H1 (cell line): Measurements from ENCODE around the gene CPLX1. TPM values are rescaled to one million over a fixed set of nuclear protein-coding genes. Genes with fewer than 3 reads are reported as not detected.

Source experiments
- CTCF ChIA-PET: fragments of 300-600 bp; sonication (Branson Sonifier 250); formaldehyde crosslinking; loops from one replicate; lab custom pipeline; 2021; ENCODE audit not compliant: partially characterized antibody; lab: Charles Lee
- POLR2A ChIA-PET: fragments of 300-600 bp; sonication (Branson Sonifier 250); formaldehyde crosslinking; loops from one replicate; lab custom pipeline; 2021; ENCODE audit warnings: inconsistent platforms; ENCODE audit not compliant: partially characterized antibody; lab: Charles Lee
- DNase-seq, 2 experiments: peaks; one replicate each; pipeline versions ENCODE4 v3.0.0 to v3.0.0-alpha.2; 2010 to 2022; ENCODE audit warnings: low spot score in 2 of 2, low read depth in 1 of 2, mixed read lengths in 1 of 2
- FAIRE-seq: peaks from 2 replicates; lab custom pipeline; 2011; peaks lifted over from hg19 to GRCh38; lab: Jason Lieb, UNC
- H2AFZ ChIP-seq: 2 replicates; pipeline ENCODE4 v1.8.1; 2012; ENCODE audit warnings: low read length, inconsistent platforms
- H2AK5ac ChIP-seq: 2 replicates; pipeline ENCODE4 v1.6.1; 2013; ENCODE audit warnings: low read depth, low read length
- H2BK120ac ChIP-seq: replicated peaks from 2 replicates; pipeline ENCODE3; 2013; ENCODE audit warnings: low read depth, low read length, inconsistent platforms
- H2BK12ac ChIP-seq: 2 replicates; pipeline ENCODE4 v1.6.1; 2013; ENCODE audit warnings: low read depth, low read length
- H2BK15ac ChIP-seq: 2 replicates; pipeline ENCODE4 v1.6.1; 2013; ENCODE audit warnings: low read length
- H2BK20ac ChIP-seq: 2 replicates; pipeline ENCODE4 v1.6.1; 2013; ENCODE audit warnings: low read length
- H2BK5ac ChIP-seq: 2 replicates; pipeline ENCODE4 v1.6.1; 2013; ENCODE audit warnings: low read depth, low read length
- H3K14ac ChIP-seq: 2 replicates; pipeline ENCODE4 v1.6.1; 2013; ENCODE audit warnings: inconsistent platforms; ENCODE audit not compliant: insufficient read length
- H3K18ac ChIP-seq: 2 replicates; pipeline ENCODE4 v1.6.1; 2013; ENCODE audit warnings: low read length; ENCODE audit errors: extremely low read depth
- H3K23ac ChIP-seq: 2 replicates; pipeline ENCODE4 v1.6.1; 2013; ENCODE audit warnings: inconsistent platforms; ENCODE audit not compliant: insufficient read length
- H3K23me2 ChIP-seq: 2 replicates; pipeline ENCODE4 v1.6.1; 2013; ENCODE audit warnings: low read depth, low read length
- H3K27ac ChIP-seq: 2 replicates; pipeline ENCODE4 v1.6.1; 2011; ENCODE audit warnings: low read depth, low read length, inconsistent platforms
- H3K27me3 ChIP-seq, 4 experiments: replicated peaks in 1 of 4; 1 replicate in 1 of 4; 2 replicates in 3 of 4; pipeline versions ENCODE4 v1.6.1 to v1.8.1; 2011 to 2013; ENCODE audit warnings: low read length in 3 of 4, mild to moderate bottlenecking in 3 of 4, inconsistent platforms in 2 of 4, mixed read lengths in 2 of 4, moderate library complexity in 1 of 4; ENCODE audit not compliant: control insufficient read depth in 3 of 4, insufficient read depth in 3 of 4; ENCODE audit errors: extremely low read depth in 1 of 4
- H3K36me3 ChIP-seq, 4 experiments: 2 replicates each; pipeline versions ENCODE4 v1.6.1 to v1.8.1; 2011 to 2013; ENCODE audit warnings: mild to moderate bottlenecking in 4 of 4, low read length in 3 of 4, moderate library complexity in 2 of 4, control low read depth in 1 of 4, inconsistent platforms in 1 of 4; ENCODE audit not compliant: insufficient read depth in 4 of 4, control insufficient read depth in 2 of 4
- H3K4ac ChIP-seq: replicated peaks from 2 replicates; pipeline ENCODE3; 2013; ENCODE audit warnings: low read length, low read depth, mixed read lengths, inconsistent platforms; ENCODE audit not compliant: insufficient read length
- H3K4me1 ChIP-seq, 4 experiments: replicated peaks in 1 of 4; 1 replicate in 1 of 4; 2 replicates in 3 of 4; pipeline versions ENCODE4 v1.6.1 to v1.8.1; 2011 to 2013; ENCODE audit warnings: low read length in 3 of 4, inconsistent platforms in 2 of 4, mixed read lengths in 1 of 4; ENCODE audit not compliant: insufficient read depth in 4 of 4, control insufficient read depth in 3 of 4
- H3K4me2 ChIP-seq, 2 experiments: 2 replicates each; pipeline versions ENCODE4 v1.6.1 to v1.8.1; 2011 to 2013; ENCODE audit warnings: low read depth in 2 of 2, low read length in 2 of 2, control low read depth in 1 of 2, inconsistent platforms in 1 of 2, mild to moderate bottlenecking in 1 of 2; ENCODE audit not compliant: insufficient read depth in 1 of 2
- H3K4me3 ChIP-seq, 4 experiments: fragments of 200-600, 300-600 bp in 1 of 4; sonication (generic), shearing (Covaris generic), sonication (Bioruptor Twin) in 1 of 4; 2 replicates each; pipeline versions ENCODE4 v1.5.1 to v1.8.1; 2011 to 2016; ENCODE audit warnings: low read length in 4 of 4, low read depth in 3 of 4, control low read depth in 2 of 4, inconsistent platforms in 2 of 4, mild to moderate bottlenecking in 2 of 4, mixed read lengths in 1 of 4, moderate library complexity in 1 of 4; ENCODE audit not compliant: insufficient read depth in 2 of 4; ENCODE audit errors: extremely low read depth in 1 of 4
- H3K56ac ChIP-seq: replicated peaks from 2 replicates; pipeline ENCODE3; 2013; ENCODE audit warnings: low read depth, mild to moderate bottlenecking, mixed read lengths, low read length, inconsistent platforms; ENCODE audit not compliant: insufficient read length
- H3K79me1 ChIP-seq: 2 replicates; pipeline ENCODE4 v1.6.1; 2013; ENCODE audit warnings: low read depth, low read length, control low read depth
- H3K79me2 ChIP-seq, 2 experiments: 2 replicates each; pipeline versions ENCODE4 v1.6.1 to v1.8.1; 2012 to 2013; ENCODE audit warnings: low read length in 2 of 2, mild to moderate bottlenecking in 2 of 2, inconsistent platforms in 1 of 2; ENCODE audit not compliant: insufficient read depth in 2 of 2, control insufficient read depth in 1 of 2
- H3K9ac ChIP-seq, 4 experiments: replicated peaks in 1 of 4; 1 replicate in 1 of 4; 2 replicates in 3 of 4; pipeline versions ENCODE4 v1.6.1 to v1.8.1; 2011 to 2013; ENCODE audit warnings: low read depth in 3 of 4, low read length in 3 of 4, control low read depth in 2 of 4, mild to moderate bottlenecking in 2 of 4, moderate library complexity in 2 of 4, inconsistent platforms in 1 of 4; ENCODE audit errors: extremely low read depth in 1 of 4
- H3K9me3 ChIP-seq, 2 experiments: 2 replicates each; pipeline versions ENCODE4 v1.6.1 to v1.8.1; 2012 to 2013; ENCODE audit warnings: mild to moderate bottlenecking in 2 of 2, moderate library complexity in 2 of 2, control low read depth in 1 of 2, inconsistent platforms in 1 of 2, low read depth in 1 of 2, low read length in 1 of 2, mixed read lengths in 1 of 2; ENCODE audit not compliant: insufficient read depth in 2 of 2
- H4K20me1 ChIP-seq, 2 experiments: replicated peaks in 1 of 2; 2 replicates each; pipeline versions ENCODE3 to v1.8.1; 2011 to 2013; ENCODE audit warnings: inconsistent platforms in 2 of 2, low read length in 2 of 2, mild to moderate bottlenecking in 1 of 2; ENCODE audit not compliant: insufficient read depth in 2 of 2, control insufficient read depth in 1 of 2
- H4K5ac ChIP-seq: 2 replicates; pipeline ENCODE4 v1.6.1; 2013; ENCODE audit warnings: low read length, low read depth, mixed read lengths, inconsistent platforms; ENCODE audit not compliant: insufficient read length
- H4K8ac ChIP-seq: 2 replicates; pipeline ENCODE4 v1.8.0; 2013; ENCODE audit warnings: mild to moderate bottlenecking, moderate library complexity, low read length, inconsistent platforms; ENCODE audit not compliant: insufficient read depth; ENCODE audit errors: extremely low read depth
- H4K91ac ChIP-seq: replicated peaks from 2 replicates; pipeline ENCODE3; 2013; ENCODE audit warnings: low read length, mixed read lengths, inconsistent platforms; ENCODE audit not compliant: insufficient read length
- CEBPB ChIP-seq: IDR thresholded peaks from 2 replicates; pipeline ENCODE4 v1.6.1; 2012; ENCODE audit warnings: low read depth, low read length
- CHD1 ChIP-seq: IDR thresholded peaks from 2 replicates; pipeline ENCODE4 v1.6.1; 2012; ENCODE audit warnings: low read depth, low read length, improper control_type of control experiment
- EP300 ChIP-seq, 2 experiments: IDR thresholded peaks; 1 replicate in 1 of 2; 2 replicates in 1 of 2; pipeline ENCODE4 v1.6.1; 2011 to 2012; ENCODE audit warnings: low read depth in 2 of 2, low read length in 2 of 2, mild to moderate bottlenecking in 2 of 2, borderline replicate concordance in 1 of 2, inconsistent platforms in 1 of 2, moderate library complexity in 1 of 2
- KDM4A ChIP-seq: IDR thresholded peaks from one replicate; pipeline ENCODE4 v1.7.1; 2012; ENCODE audit warnings: low read depth, mild to moderate bottlenecking, moderate library complexity, low read length, inconsistent platforms; ENCODE audit not compliant: severe bottlenecking
- POLR2A ChIP-seq, 2 experiments: IDR thresholded peaks; 1 replicate in 1 of 2; 2 replicates in 1 of 2; pipeline ENCODE4 v1.6.1; 2011; ENCODE audit warnings: low read depth in 2 of 2, low read length in 2 of 2, mild to moderate bottlenecking in 2 of 2; ENCODE audit errors: control extremely low read depth in 1 of 2
- WGBS, 2 experiments: shearing (Covaris generic) in 1 of 2; methylation state at CpG; one replicate each; pipeline versions ENCODE4 v1.1.6 to v1.1.7; 2013 to 2015; ENCODE audit warnings: low lambda C conversion rate in 2 of 2, mixed read lengths in 2 of 2, inconsistent platforms in 1 of 2, low coverage in 1 of 2, missing lambda C conversion rate in 1 of 2; ENCODE audit not compliant: insufficient replicate concordance in 2 of 2, insufficient coverage in 1 of 2, insufficient read length in 1 of 2; ENCODE audit errors: extremely low coverage in 1 of 2, missing lambda C conversion rate in 1 of 2; 5-methylcytosine and 5-hydroxymethylcytosine counted together
- polyA plus RNA-seq, 7 experiments: library from polyadenylated mRNA; depleted of rRNA in 3 of 7; stranded (reverse) in 5 of 7; unstranded in 2 of 7; fragments of >200 nt in 5 of 7; fragments of 200-250 nt in 2 of 7; gene quantifications; 1 replicate in 5 of 7; 2 replicates in 1 of 7; 4 replicates in 1 of 7; pipeline versions ENCODE4 v1.2.1 to v1.2.3, GENCODE V29; 2011 to 2013; ENCODE audit warnings: missing spikeins in 2 of 7, mixed read lengths in 2 of 7
- total RNA-seq: library from RNA; stranded (reverse); fragmentation: NEBNext Ultra II Directional; extraction: Animal tissue kit (Norgen Biotek cat#: 25700); gene quantifications from 2 replicates; pipeline ENCODE4 v1.2.1, GENCODE V29; 2021

The CPLX1 gene
- total and polyA plus RNA-seq, 2 of the 8 experiments (the other 6 are each of a cell fraction or from before 2014, with no cell fraction given) = 0.32 to 0.56 TPM

DNA sequence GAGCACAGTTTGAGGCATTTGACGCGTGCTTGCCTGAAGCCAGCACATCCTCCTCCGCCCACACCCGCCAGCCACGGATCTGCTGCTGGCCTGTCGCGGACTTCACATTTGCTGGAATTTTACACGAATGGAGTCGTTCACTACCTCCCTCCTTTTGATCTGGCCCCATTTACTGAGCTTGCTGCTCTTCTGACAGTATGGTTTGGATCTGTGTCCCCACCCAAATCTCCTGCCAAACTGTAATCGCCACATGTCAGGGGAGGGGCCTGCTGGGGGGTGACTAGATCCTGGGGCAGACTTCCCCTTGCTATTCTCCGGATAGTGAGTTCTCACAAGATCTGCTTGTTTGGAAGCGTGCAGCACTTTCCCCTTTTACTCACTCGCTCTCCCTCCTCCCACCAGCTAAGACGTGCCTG lies 19.9 kb upstream of the CPLX1 start:
- FAIRE-seq = no peak
- no peak overlapping the region for H3K4me2 ChIP-seq
- no peak overlapping the region for H2BK20ac ChIP-seq
- no peak overlapping the region for H3K27ac ChIP-seq
- H3K56ac ChIP-seq = no peak overlapping the region
- no peak overlapping the region for H4K5ac ChIP-seq
- 90% methylated on average over 11 of the region's 14 CpGs; no CpG with 5 or more reads in 1 of the 2 experiments for WGBS, 2 experiments
- no peak overlapping the region for H2BK12ac ChIP-seq
- H3K79me1 ChIP-seq = no peaks in the 10 kb centered on the region; the same call in 1 of the 2 replicates
- peaks cover 0 to 4% (median 0%) of the 10 kb centered on the region in 4 experiments; a peak in 1 of 7 replicates for H3K4me1 ChIP-seq
- no peak overlapping the region for H4K8ac ChIP-seq
- H2AK5ac ChIP-seq = no peak overlapping the region
- H3K27me3 ChIP-seq = no peaks in the 10 kb centered on the region
- H3K18ac ChIP-seq = no peak overlapping the region
- no peak overlapping the region for H2BK120ac ChIP-seq
- TF ChIP-seq POLR2A (IDR thresholded peaks at IDR 0.05; ENCODE audit: control extremely low read depth in 1 of 2, low read depth in 2 of 2, low read length in 2 of 2) (no peak), EP300 (IDR thresholded peaks at IDR 0.05; ENCODE audit: borderline replicate concordance in 1 of 2, low read depth in 2 of 2, low read length in 2 of 2) (no peak), CEBPB (no peak), KDM4A (no peak), CHD1 (no peak)
- H2AFZ ChIP-seq = no peak overlapping the region
- no peaks in the 10 kb centered on the region for H3K79me2 ChIP-seq
- H2BK5ac ChIP-seq = no peak overlapping the region; the same call in 1 of the 2 replicates
- no peak overlapping the region for H3K4me3 ChIP-seq
- H3K14ac ChIP-seq = no peak overlapping the region
- H3K9ac ChIP-seq = no peak overlapping the region
- H3K23ac ChIP-seq = no peak overlapping the region
- H3K9me3 ChIP-seq = no peaks in the 10 kb centered on the region
- H2BK15ac ChIP-seq = no peak overlapping the region
- peaks cover 0 to 3% (median 0%) of the 10 kb centered on the region in 4 experiments; a peak in 3 of 8 replicates for H3K36me3 ChIP-seq
- H3K23me2 ChIP-seq = no peaks in the 10 kb centered on the region
- no peak overlapping the region for H4K91ac ChIP-seq
- POLR2A ChIA-PET = interaction anchor here (1.0 to 1.5 kb wide), 2 partner anchors 20 to 72 kb away, joined by 3 to 4 read pairs; no protein-coding TSS in a partner anchor
- H4K20me1 ChIP-seq = peaks cover 0 to 6% of the 10 kb centered on the region in 2 experiments
- no peak for DNase-seq
- CTCF ChIA-PET = interaction anchor here (0.8 to 1.7 kb wide), 6 partner anchors 17 to 226 kb away, joined by 3 to 10 read pairs (median 4); no protein-coding TSS in a partner anchor
- H3K4ac ChIP-seq = no peak overlapping the region
